ENCODE measurements around the gene RUFY4.

RUFY4 gene

DNA sequence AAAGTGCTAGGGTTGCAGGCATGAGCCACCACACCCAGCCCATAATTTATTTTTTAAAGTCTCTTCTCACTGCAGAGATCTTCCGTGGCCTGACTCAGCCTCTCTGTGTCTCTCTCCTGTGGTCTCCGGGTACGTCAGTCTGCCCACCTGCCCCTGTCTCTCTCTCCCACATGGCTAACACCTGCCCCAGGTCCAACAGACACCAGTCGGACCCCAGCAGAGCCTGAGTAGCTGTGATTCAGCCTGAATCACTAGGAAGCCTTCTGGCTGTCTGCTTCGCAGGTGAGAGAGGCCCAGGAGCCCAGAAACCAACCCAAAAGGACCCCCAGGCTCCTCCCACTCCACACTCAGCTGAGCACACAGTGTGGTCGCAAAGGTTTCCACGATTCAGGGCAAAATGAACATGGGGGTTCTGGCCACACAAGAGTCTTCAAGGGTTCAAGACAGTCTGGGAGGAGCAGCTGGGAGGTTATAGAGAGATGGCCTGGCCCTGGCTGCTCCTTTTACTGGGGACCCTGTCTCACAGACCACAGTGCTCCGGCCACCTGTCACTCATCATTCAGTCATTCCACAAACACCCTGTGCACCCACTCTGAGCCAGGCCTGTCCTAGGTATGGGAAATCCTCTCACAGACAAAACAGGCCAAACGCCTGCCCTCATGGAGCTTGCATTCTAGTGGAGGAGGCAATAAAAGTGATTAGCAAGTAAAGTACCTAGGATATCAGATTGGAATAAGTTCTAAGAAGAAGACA lies 8.6 kb downstream of the RUFY4 start:
- no peaks in the 10 kb centered on the region for H3K9me3 ChIP-seq (ENCODE audit: control insufficient read depth, insufficient read depth, low read depth, low read length)
- H3K27me3 ChIP-seq (ENCODE audit: control insufficient read depth, insufficient read depth, low read length): no peaks in the 10 kb centered on the region
- no peak overlapping the region for H3K27ac ChIP-seq (ENCODE audit: low read depth, low read length)
- no peak overlapping the region for H3K9ac ChIP-seq (ENCODE audit: low read length)
- H3K36me3 ChIP-seq (ENCODE audit: control insufficient read depth, insufficient read depth, low read length): no peaks in the 10 kb centered on the region
- H3K4me1 ChIP-seq (ENCODE audit: control insufficient read depth, insufficient read depth, low read length): peaks cover 5% of the 10 kb centered on the region; the same call in 1 of the 2 replicates
- H3K4me3 ChIP-seq (ENCODE audit: low read depth, low read length): no peak overlapping the region

GRCh38 chr2:218079943-218080913 lies 11.2 kb downstream of the RUFY4 start:
- no peak overlapping the region for H3K4me3 ChIP-seq (ENCODE audit: low read depth, low read length)
- no peaks in the 10 kb centered on the region for H3K9me3 ChIP-seq (ENCODE audit: control insufficient read depth, insufficient read depth, low read depth, low read length)
- peaks cover 5% of the 10 kb centered on the region; the same call in 1 of the 2 replicates for H3K4me1 ChIP-seq (ENCODE audit: control insufficient read depth, insufficient read depth, low read length)
- H3K36me3 ChIP-seq (ENCODE audit: control insufficient read depth, insufficient read depth, low read length): no peaks in the 10 kb centered on the region
- no peak overlapping the region for H3K9ac ChIP-seq (ENCODE audit: low read length)
- H3K27me3 ChIP-seq (ENCODE audit: control insufficient read depth, insufficient read depth, low read length): no peaks in the 10 kb centered on the region
- no peak overlapping the region for H3K27ac ChIP-seq (ENCODE audit: low read depth, low read length)

- Histone ChIP-seq H3K9me3 (ENCODE audit: control insufficient read depth, insufficient read depth, low read depth, low read length) (no peaks in the 10 kb centered on the region), H3K27me3 (ENCODE audit: control insufficient read depth, insufficient read depth, low read length) (no peaks in the 10 kb centered on the region), H3K4me1 (ENCODE audit: control insufficient read depth, insufficient read depth, low read length) (peaks cover 5% of the 10 kb centered on the region; the same call in 1 of the 2 replicates), H3K36me3 (ENCODE audit: control insufficient read depth, insufficient read depth, low read length) (no peaks in the 10 kb centered on the region), H3K27ac (ENCODE audit: low read depth, low read length) (no peak overlapping the region), H3K4me3 (ENCODE audit: low read depth, low read length) (no peak overlapping the region), H3K9ac (ENCODE audit: low read length) (no peak overlapping the region)
Observed at GRCh38 chr2:218081063-218081462, 12.0 kb downstream of the RUFY4 start.

DNA sequence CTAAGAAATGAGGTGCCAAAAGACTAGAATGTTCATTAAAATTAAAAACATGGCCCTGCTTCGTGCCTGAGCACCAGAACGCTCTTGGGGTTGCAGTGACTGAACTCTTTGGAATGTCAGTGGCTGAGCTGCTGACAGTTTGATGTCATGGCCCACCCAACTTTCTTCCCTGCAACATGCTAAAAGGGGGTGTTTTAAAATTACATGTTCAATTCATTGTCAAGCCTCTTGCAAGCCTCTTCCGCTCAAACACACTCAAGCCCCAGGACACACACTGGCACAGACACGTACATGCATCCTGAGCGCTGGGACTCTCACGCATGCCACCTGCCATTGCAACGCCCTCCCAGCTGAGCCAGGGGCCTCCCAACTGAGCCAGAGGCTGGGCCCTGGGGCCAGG lies 12.6 kb downstream of the RUFY4 start:
- H3K4me1 ChIP-seq (ENCODE audit: control insufficient read depth, insufficient read depth, low read length): no peaks in the 10 kb centered on the region; the same call in 1 of the 2 replicates
- H3K27ac ChIP-seq (ENCODE audit: low read depth, low read length): no peak overlapping the region
- no peaks in the 10 kb centered on the region for H3K27me3 ChIP-seq (ENCODE audit: control insufficient read depth, insufficient read depth, low read length)
- no peak overlapping the region for H3K9ac ChIP-seq (ENCODE audit: low read length)
- H3K9me3 ChIP-seq (ENCODE audit: control insufficient read depth, insufficient read depth, low read depth, low read length): peaks cover 3% of the 10 kb centered on the region; the same call in 1 of the 2 replicates
- H3K4me3 ChIP-seq (ENCODE audit: low read depth, low read length): no peak overlapping the region
- no peaks in the 10 kb centered on the region for H3K36me3 ChIP-seq (ENCODE audit: control insufficient read depth, insufficient read depth, low read length)

DNA sequence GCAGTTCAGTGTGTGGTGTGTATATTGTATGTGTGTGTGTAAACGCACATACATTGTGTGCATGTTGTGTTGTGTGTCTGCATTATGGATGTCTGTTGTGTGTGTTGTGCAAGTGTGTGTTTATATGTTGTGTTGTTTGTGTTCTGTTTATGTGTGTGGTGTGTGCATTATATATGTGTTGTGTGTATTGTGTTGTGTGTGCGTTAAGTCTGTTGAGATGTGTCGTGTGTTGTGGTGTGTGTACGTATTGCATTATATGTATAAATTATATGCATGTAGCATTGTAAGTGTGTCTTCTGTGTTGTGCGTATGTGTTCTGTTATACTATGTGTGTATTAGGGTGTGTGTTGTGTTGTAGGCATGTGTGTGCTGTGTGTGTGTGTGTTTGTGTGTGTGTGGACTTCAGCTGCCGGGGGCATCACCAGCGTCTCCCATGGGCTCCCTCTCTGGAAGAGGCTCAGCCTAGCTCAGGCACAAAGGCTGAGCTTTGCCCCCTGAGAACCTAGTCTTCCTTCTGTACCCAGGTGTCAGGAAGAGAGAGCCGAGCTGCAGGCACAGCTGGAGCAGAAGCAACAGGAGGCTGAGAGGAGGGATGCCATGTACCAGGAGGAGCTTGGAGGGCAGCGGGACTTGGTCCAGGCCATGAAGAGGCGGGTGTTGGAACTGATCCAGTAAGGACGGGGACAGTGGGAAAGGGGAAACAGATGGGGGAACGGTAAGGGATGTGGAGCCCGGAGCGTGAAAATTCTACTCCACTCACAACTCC lies 13.7 kb downstream of the RUFY4 start:
- H3K4me3 ChIP-seq (ENCODE audit: low read depth, low read length): no peak overlapping the region
- peaks cover 5% of the 10 kb centered on the region; the same call in 1 of the 2 replicates for H3K9me3 ChIP-seq (ENCODE audit: control insufficient read depth, insufficient read depth, low read depth, low read length)
- no peak overlapping the region for H3K27ac ChIP-seq (ENCODE audit: low read depth, low read length)
- H3K9ac ChIP-seq (ENCODE audit: low read length): no peak overlapping the region
- H3K36me3 ChIP-seq (ENCODE audit: control insufficient read depth, insufficient read depth, low read length): no peaks in the 10 kb centered on the region
- H3K4me1 ChIP-seq (ENCODE audit: control insufficient read depth, insufficient read depth, low read length): no peaks in the 10 kb centered on the region
- H3K27me3 ChIP-seq (ENCODE audit: control insufficient read depth, insufficient read depth, low read length): no peaks in the 10 kb centered on the region

- Histone ChIP-seq H3K27me3 (ENCODE audit: control insufficient read depth, insufficient read depth, low read length) (peaks cover under 1% of the 10 kb centered on the region; the same call in 1 of the 2 replicates), H3K27ac (ENCODE audit: low read depth, low read length) (no peak overlapping the region), H3K36me3 (ENCODE audit: control insufficient read depth, insufficient read depth, low read length) (no peaks in the 10 kb centered on the region), H3K4me1 (ENCODE audit: control insufficient read depth, insufficient read depth, low read length) (no peaks in the 10 kb centered on the region), H3K9ac (ENCODE audit: low read length) (no peak overlapping the region), H3K4me3 (ENCODE audit: low read depth, low read length) (no peak overlapping the region), H3K9me3 (ENCODE audit: control insufficient read depth, insufficient read depth, low read depth, low read length) (peaks cover 5% of the 10 kb centered on the region; the same call in 1 of the 2 replicates)
Observed at GRCh38 chr2:218083352-218083676, 14.3 kb downstream of the RUFY4 start.

DNA sequence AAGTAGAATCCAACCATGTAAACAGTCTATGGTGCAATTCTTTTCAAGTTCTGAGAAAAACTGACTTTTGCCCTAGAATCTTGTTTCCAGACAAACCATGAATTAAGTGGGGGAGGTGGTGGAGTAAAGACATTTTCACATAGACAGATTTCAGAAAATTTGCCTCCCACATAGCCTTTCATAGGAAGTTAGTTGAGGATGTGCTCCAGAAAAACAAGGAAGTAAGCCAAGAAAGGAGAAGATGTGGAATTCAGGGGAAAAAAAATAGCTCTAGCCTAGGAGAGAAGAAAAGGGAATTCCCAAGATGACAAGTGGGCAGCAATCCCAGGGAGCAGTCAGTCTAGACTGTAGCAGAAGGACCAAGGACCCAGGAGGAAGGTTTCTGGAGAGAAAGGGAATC lies 17.4 kb downstream of the RUFY4 start:
- H3K27me3 ChIP-seq (ENCODE audit: control insufficient read depth, insufficient read depth, low read length): peaks cover 8% of the 10 kb centered on the region; the same call in 1 of the 2 replicates
- H3K36me3 ChIP-seq (ENCODE audit: control insufficient read depth, insufficient read depth, low read length): no peaks in the 10 kb centered on the region
- no peak overlapping the region for H3K4me3 ChIP-seq (ENCODE audit: low read depth, low read length)
- H3K9me3 ChIP-seq (ENCODE audit: control insufficient read depth, insufficient read depth, low read depth, low read length): peaks cover 8% of the 10 kb centered on the region
- H3K27ac ChIP-seq (ENCODE audit: low read depth, low read length): no peak overlapping the region
- H3K9ac ChIP-seq (ENCODE audit: low read length): no peak overlapping the region
- no peaks in the 10 kb centered on the region for H3K4me1 ChIP-seq (ENCODE audit: control insufficient read depth, insufficient read depth, low read length)

- Histone ChIP-seq H3K4me1 (ENCODE audit: control insufficient read depth, insufficient read depth, low read length) (no peaks in the 10 kb centered on the region), H3K9me3 (ENCODE audit: control insufficient read depth, insufficient read depth, low read depth, low read length) (peaks cover 8% of the 10 kb centered on the region), H3K27ac (ENCODE audit: low read depth, low read length) (no peak overlapping the region), H3K36me3 (ENCODE audit: control insufficient read depth, insufficient read depth, low read length) (no peaks in the 10 kb centered on the region), H3K4me3 (ENCODE audit: low read depth, low read length) (no peak overlapping the region), H3K27me3 (ENCODE audit: control insufficient read depth, insufficient read depth, low read length) (peaks cover 14% of the 10 kb centered on the region; the same call in 1 of the 2 replicates), H3K9ac (ENCODE audit: low read length) (no peak overlapping the region)
Observed at GRCh38 chr2:218089259-218089658, 20.2 kb downstream of the RUFY4 start.

DNA sequence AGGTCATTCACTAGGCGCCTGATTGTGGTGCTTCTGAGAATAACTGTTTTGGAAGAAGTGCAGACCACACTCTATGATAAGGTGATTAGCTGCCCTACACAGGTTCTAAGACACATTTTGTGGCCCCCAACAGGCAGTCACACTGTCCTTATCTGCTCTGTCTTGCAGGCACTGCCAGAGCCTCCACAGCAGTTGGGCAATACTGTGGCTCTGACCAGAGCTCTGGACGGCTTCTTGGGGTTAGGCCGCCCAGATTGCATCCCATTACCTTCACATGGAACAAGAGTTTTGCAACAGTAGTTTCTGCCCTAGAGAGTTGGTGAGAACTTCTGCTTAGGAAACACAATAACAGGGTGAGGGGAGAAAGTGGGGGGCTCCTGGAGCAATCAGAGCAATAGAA lies 22.7 kb downstream of the RUFY4 start:
- no peaks in the 10 kb centered on the region for H3K4me1 ChIP-seq (ENCODE audit: control insufficient read depth, insufficient read depth, low read length)
- no peak overlapping the region for H3K9ac ChIP-seq (ENCODE audit: low read length)
- no peak overlapping the region for H3K27ac ChIP-seq (ENCODE audit: low read depth, low read length)
- no peak overlapping the region for H3K4me3 ChIP-seq (ENCODE audit: low read depth, low read length)
- H3K9me3 ChIP-seq (ENCODE audit: control insufficient read depth, insufficient read depth, low read depth, low read length): peaks cover 4% of the 10 kb centered on the region
- peaks cover 14% of the 10 kb centered on the region; the same call in 1 of the 2 replicates for H3K27me3 ChIP-seq (ENCODE audit: control insufficient read depth, insufficient read depth, low read length)
- no peaks in the 10 kb centered on the region for H3K36me3 ChIP-seq (ENCODE audit: control insufficient read depth, insufficient read depth, low read length)

DNA sequence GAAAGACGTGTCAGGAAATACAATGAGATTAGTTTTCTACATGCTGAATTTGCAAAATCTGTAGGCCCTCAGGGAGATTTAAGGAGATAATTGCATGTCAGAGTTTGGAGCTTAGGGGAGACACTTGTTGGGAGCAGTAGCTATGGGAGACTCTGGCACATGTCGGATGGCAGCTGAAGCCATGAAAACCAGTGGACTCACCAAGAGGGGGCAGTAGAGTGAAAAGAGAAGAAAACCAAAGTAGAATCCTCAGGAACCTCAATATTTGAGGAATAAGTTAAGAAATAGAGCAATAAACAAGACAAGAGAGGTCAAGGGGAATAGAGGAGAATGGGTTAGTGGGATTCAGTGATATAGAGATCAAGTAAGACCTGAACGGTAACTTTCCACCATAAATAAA lies 24.8 kb downstream of the RUFY4 start:
- Histone ChIP-seq H3K27ac (ENCODE audit: low read depth, low read length) (no peak overlapping the region), H3K27me3 (ENCODE audit: control insufficient read depth, insufficient read depth, low read length) (peaks cover 8% of the 10 kb centered on the region; the same call in 1 of the 2 replicates), H3K4me1 (ENCODE audit: control insufficient read depth, insufficient read depth, low read length) (no peaks in the 10 kb centered on the region)

More for the DNA sequence above, 24.8 kb downstream of the RUFY4 start:
- no peak overlapping the region for H3K9ac ChIP-seq (ENCODE audit: low read length)
- peaks cover 4% of the 10 kb centered on the region; the same call in 1 of the 2 replicates for H3K9me3 ChIP-seq (ENCODE audit: control insufficient read depth, insufficient read depth, low read depth, low read length)
- no peaks in the 10 kb centered on the region for H3K36me3 ChIP-seq (ENCODE audit: control insufficient read depth, insufficient read depth, low read length)
- no peak overlapping the region for H3K4me3 ChIP-seq (ENCODE audit: low read depth, low read length)
